Measurements from ENCODE around the gene ADAMTS10. TPM values are rescaled to one million over a fixed set of nuclear protein-coding genes. Genes with fewer than 3 reads are reported as not detected.

Gene ADAMTS10
- total RNA-seq, 1 donor from 2014 or later: 87.6 TPM

- Mint-ChIP-seq H3K36me3 (ENCODE audit: unreplicated experiment) (peaks cover 6% of the 10 kb centered on the region), H3K27ac (ENCODE audit: unreplicated experiment) (no peak overlapping the region), H3K4me3 (ENCODE audit: unreplicated experiment) (no peak overlapping the region), H3K27me3 (ENCODE audit: unreplicated experiment) (peaks cover 11% of the 10 kb centered on the region), H3K9me3 (ENCODE audit: unreplicated experiment) (peaks cover 20% of the 10 kb centered on the region), H3K4me1 (ENCODE audit: low read depth, unreplicated experiment) (peaks cover 7% of the 10 kb centered on the region)
- DNase-seq: no peak
- TF ChIP-seq CTCF (IDR thresholded peaks at IDR 0.05; ENCODE audit: partially characterized antibody, unreplicated experiment): no peak
Measured at GRCh38 chr19:8614455-8614854, 3.9 kb upstream of the ADAMTS10 start.

DNA sequence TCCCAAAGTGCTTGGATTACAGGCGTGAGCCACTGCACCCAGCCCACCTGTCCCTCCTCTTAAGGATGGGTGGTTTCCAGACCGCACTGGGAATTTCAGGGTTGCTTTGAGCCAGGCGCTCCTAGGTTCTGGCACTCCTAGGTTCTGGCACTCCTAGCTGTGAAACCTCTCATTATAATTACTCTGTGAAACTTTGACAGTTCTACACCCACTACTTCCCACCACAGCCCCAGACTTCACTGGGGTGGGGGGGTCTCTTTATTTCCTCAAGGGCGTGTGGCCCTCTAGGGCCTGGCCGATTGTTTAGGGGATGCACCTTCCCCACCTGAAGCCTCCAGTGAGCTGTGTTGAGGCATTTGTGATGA, 2.3 kb upstream of the ADAMTS10 start:
- no peak for DNase-seq
- no peak overlapping the region for H3K4me3 Mint-ChIP-seq (ENCODE audit: unreplicated experiment)
- no peak overlapping the region for H3K27ac Mint-ChIP-seq (ENCODE audit: unreplicated experiment)
- no peak for TF ChIP-seq CTCF (IDR thresholded peaks at IDR 0.05; ENCODE audit: partially characterized antibody, unreplicated experiment)
- peaks cover 24% of the 10 kb centered on the region for H3K9me3 Mint-ChIP-seq (ENCODE audit: unreplicated experiment)
- peaks cover 9% of the 10 kb centered on the region for H3K4me1 Mint-ChIP-seq (ENCODE audit: low read depth, unreplicated experiment)
- peaks cover 15% of the 10 kb centered on the region for H3K27me3 Mint-ChIP-seq (ENCODE audit: unreplicated experiment)
- peaks cover 6% of the 10 kb centered on the region for H3K36me3 Mint-ChIP-seq (ENCODE audit: unreplicated experiment)

GRCh38 chr19:8611877-8612806, 1.6 kb upstream of the ADAMTS10 start:
- Mint-ChIP-seq H3K4me3 (ENCODE audit: unreplicated experiment) (no peak overlapping the region), H3K9me3 (ENCODE audit: unreplicated experiment) (peaks cover 24% of the 10 kb centered on the region), H3K27me3 (ENCODE audit: unreplicated experiment) (peaks cover 15% of the 10 kb centered on the region), H3K4me1 (ENCODE audit: low read depth, unreplicated experiment) (peaks cover 9% of the 10 kb centered on the region), H3K27ac (ENCODE audit: unreplicated experiment) (peak overlapping the region; percentile 22), H3K36me3 (ENCODE audit: unreplicated experiment) (peaks cover 6% of the 10 kb centered on the region)
- DNase-seq: no peak
- no peak for TF ChIP-seq CTCF (IDR thresholded peaks at IDR 0.05; ENCODE audit: partially characterized antibody, unreplicated experiment)

- H3K27me3 Mint-ChIP-seq (ENCODE audit: unreplicated experiment): peaks cover 15% of the 10 kb centered on the region
- no peak overlapping the region for H3K27ac Mint-ChIP-seq (ENCODE audit: unreplicated experiment)
- H3K36me3 Mint-ChIP-seq (ENCODE audit: unreplicated experiment): peaks cover 6% of the 10 kb centered on the region
- no peak for TF ChIP-seq CTCF (IDR thresholded peaks at IDR 0.05; ENCODE audit: partially characterized antibody, unreplicated experiment)
- H3K4me1 Mint-ChIP-seq (ENCODE audit: low read depth, unreplicated experiment): peaks cover 9% of the 10 kb centered on the region
- H3K9me3 Mint-ChIP-seq (ENCODE audit: unreplicated experiment): peaks cover 24% of the 10 kb centered on the region
- DNase-seq: no peak
- peak overlapping the region; percentile 63 for H3K4me3 Mint-ChIP-seq (ENCODE audit: unreplicated experiment)
Measured at GRCh38 chr19:8611391-8611876, 919 bp upstream of the ADAMTS10 start.

DNA sequence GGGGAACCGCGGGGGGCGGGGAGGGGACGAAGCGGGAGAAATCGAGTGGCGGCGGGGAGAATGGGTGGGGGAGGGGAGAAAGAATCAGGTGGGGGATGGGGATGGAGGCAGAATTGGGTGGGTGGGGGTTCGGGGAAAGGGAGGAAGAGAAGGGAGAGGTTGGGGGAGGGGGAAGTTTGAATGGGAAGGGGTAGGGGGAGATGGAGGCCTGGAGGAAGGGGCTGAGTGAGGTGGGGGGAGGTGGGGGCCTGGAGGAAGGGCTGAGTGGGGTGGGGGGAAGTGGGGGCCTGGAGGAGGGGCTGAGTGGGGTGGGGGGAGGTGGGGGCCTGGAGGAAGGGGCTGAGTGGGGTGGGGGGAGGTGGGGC, 403 bp upstream of the ADAMTS10 start:
- peaks cover 6% of the 10 kb centered on the region for H3K36me3 Mint-ChIP-seq (ENCODE audit: unreplicated experiment)
- H3K27ac Mint-ChIP-seq (ENCODE audit: unreplicated experiment): no peak overlapping the region
- no peak for DNase-seq
- peaks cover 15% of the 10 kb centered on the region for H3K27me3 Mint-ChIP-seq (ENCODE audit: unreplicated experiment)
- TF ChIP-seq CTCF (IDR thresholded peaks at IDR 0.05; ENCODE audit: partially characterized antibody, unreplicated experiment): no peak
- peaks cover 24% of the 10 kb centered on the region for H3K9me3 Mint-ChIP-seq (ENCODE audit: unreplicated experiment)
- no peak overlapping the region for H3K4me3 Mint-ChIP-seq (ENCODE audit: unreplicated experiment)
- H3K4me1 Mint-ChIP-seq (ENCODE audit: low read depth, unreplicated experiment): peaks cover 9% of the 10 kb centered on the region
